Activated B cell treated with CpG ODN at 0.5 μM for 24 hours (primary cell): Measurements from ENCODE around the gene TDRD12. TPM values are rescaled to one million over a fixed set of nuclear protein-coding genes. Genes with fewer than 3 reads are reported as not detected.

Experiments used
- ATAC-seq: fragments of 200-7000 bp; cut with Tn5 transposase; one replicate; pipeline ENCODE4 v1.10.0; 2021; ENCODE audit warnings: low read depth, mild to moderate bottlenecking, moderate library complexity
- CTCF ChIA-PET: fragments of 350-600 bp; sonication (Branson Sonifier 250); formaldehyde crosslinking; loops from one replicate; lab custom pipeline; 2021; ENCODE audit warnings: antibody characterized with exemption; lab: Charles Lee
- POLR2A ChIA-PET: fragments of 350-600 bp; sonication (Branson Sonifier 250); formaldehyde crosslinking; loops from one replicate; lab custom pipeline; 2021; ENCODE audit warnings: antibody characterized with exemption; lab: Charles Lee
- DNase-seq: peaks from one replicate; pipeline ENCODE4 v3.0.0; 2022
- H3K27ac Mint-ChIP-seq: one replicate; pipeline ENCODE4 v1.8.0; 2020; ENCODE audit warnings: mixed read lengths
- H3K27me3 Mint-ChIP-seq: one replicate; pipeline ENCODE4 v1.8.0; 2021; ENCODE audit warnings: mixed read lengths
- H3K36me3 Mint-ChIP-seq: one replicate; pipeline ENCODE4 v1.8.0; 2021; ENCODE audit warnings: low read depth, mixed read lengths
- H3K4me1 Mint-ChIP-seq: one replicate; pipeline ENCODE4 v1.8.0; 2021; ENCODE audit warnings: mixed read lengths
- H3K4me3 Mint-ChIP-seq: one replicate; pipeline ENCODE4 v1.8.0; 2020; ENCODE audit warnings: mild to moderate bottlenecking, mixed read lengths
- H3K9me3 Mint-ChIP-seq: one replicate; pipeline ENCODE4 v1.8.0; 2020; ENCODE audit warnings: mixed read lengths
- intact Hi-C: fragments of 100-400 bp; cut with micrococcal nuclease; formaldehyde crosslinking; loops from one replicate; pipeline ENCODE4 v1.15.1; 2024
- total RNA-seq: library from RNA; stranded (reverse); gene quantifications from 2 replicates; pipeline ENCODE4 v1.2.3, GENCODE V29; 2022
- TF ChIP-seq, protein P1 (sequence below): fragments of 200-600 bp; IDR thresholded peaks from one replicate; pipeline ENCODE4 v1.8.0; 2022; ENCODE audit warnings: antibody characterized with exemption, mild to moderate bottlenecking

The TDRD12 gene
- total RNA-seq, 1 donor from 2014 or later, result 1.2 TPM

GRCh38 chr19:32674153-32674930, 45.2 kb upstream of the TDRD12 start:
- peaks cover 10% of the 10 kb centered on the region for H3K27me3 Mint-ChIP-seq
- H3K27ac Mint-ChIP-seq, result peak overlapping the region; percentile 84
- peaks cover 9% of the 10 kb centered on the region for H3K36me3 Mint-ChIP-seq
- DNase-seq (no peak), ATAC-seq (no peak)
- intact Hi-C loops, result loop anchor here (2.0 to 10.0 kb wide), 3 partner anchors 390 to 700 kb away; partner anchors contain the start of genes CEBPG and RHPN2
- no peaks in the 10 kb centered on the region for H3K9me3 Mint-ChIP-seq
- H3K4me1 Mint-ChIP-seq, result peaks cover 32% of the 10 kb centered on the region
- TF ChIP-seq, protein P1, sequence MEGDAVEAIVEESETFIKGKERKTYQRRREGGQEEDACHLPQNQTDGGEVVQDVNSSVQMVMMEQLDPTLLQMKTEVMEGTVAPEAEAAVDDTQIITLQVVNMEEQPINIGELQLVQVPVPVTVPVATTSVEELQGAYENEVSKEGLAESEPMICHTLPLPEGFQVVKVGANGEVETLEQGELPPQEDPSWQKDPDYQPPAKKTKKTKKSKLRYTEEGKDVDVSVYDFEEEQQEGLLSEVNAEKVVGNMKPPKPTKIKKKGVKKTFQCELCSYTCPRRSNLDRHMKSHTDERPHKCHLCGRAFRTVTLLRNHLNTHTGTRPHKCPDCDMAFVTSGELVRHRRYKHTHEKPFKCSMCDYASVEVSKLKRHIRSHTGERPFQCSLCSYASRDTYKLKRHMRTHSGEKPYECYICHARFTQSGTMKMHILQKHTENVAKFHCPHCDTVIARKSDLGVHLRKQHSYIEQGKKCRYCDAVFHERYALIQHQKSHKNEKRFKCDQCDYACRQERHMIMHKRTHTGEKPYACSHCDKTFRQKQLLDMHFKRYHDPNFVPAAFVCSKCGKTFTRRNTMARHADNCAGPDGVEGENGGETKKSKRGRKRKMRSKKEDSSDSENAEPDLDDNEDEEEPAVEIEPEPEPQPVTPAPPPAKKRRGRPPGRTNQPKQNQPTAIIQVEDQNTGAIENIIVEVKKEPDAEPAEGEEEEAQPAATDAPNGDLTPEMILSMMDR, result no peak
- peak overlapping the region; percentile 91 for H3K4me3 Mint-ChIP-seq
- CTCF ChIA-PET, result no interaction called here
- POLR2A ChIA-PET, result interaction anchor here (1.1 to 3.0 kb wide), 2 partner anchors 17 kb away, joined by 4 to 28 read pairs; partner anchors contain the start of gene NUDT19

- peak; percentile 99 for DNase-seq
- Mint-ChIP-seq H3K27me3 (peaks cover 10% of the 10 kb centered on the region), H3K27ac (peak within 1 kb of the TSS; percentile 84), H3K36me3 (peaks cover 4% of the 10 kb centered on the region), H3K9me3 (no peaks in the 10 kb centered on the region), H3K4me1 (peaks cover 27% of the 10 kb centered on the region), H3K4me3 (peak within 1 kb of the TSS; percentile 91)
- peak; percentile 96 for ATAC-seq
- CTCF ChIA-PET, result no interaction called here
- intact Hi-C loops, result loop anchor here (1.0 to 10.0 kb wide), 7 partner anchors 16 to 700 kb away; partner anchors contain the start of genes CEBPG, DPY19L3, FAAP24 and NUDT19
- TF ChIP-seq, protein P1, result no peak
- POLR2A ChIA-PET, result interaction anchor here (0.8 to 3.0 kb wide), 2 partner anchors 16 to 25 kb away, joined by 3 to 28 read pairs; partner anchors contain the start of gene NUDT19
These were observed 44.4 kb upstream of the TDRD12 start, which contains the start of gene ANKRD27 for GRCh38 chr19:32674931-32675719. TSS of gene ANKRD27 (minus strand) at chr19:32675180. CDS start at chr19:32659015, 16,165 bp downstream.

- peaks cover 4% of the 10 kb centered on the region for H3K36me3 Mint-ChIP-seq
- H3K4me1 Mint-ChIP-seq, result peaks cover 26% of the 10 kb centered on the region
- H3K27ac Mint-ChIP-seq, result peak within 1 kb of the TSS; percentile 63
- ChIA-PET CTCF (no interaction called here), POLR2A (interaction anchor here (0.8 to 3.0 kb wide), 2 partner anchors 16 to 24 kb away, joined by 3 to 28 read pairs; partner anchors contain the start of gene NUDT19)
- H3K4me3 Mint-ChIP-seq, result peak within 1 kb of the TSS; percentile 87
- TF ChIP-seq, protein P1, result no peak
- peaks cover 12% of the 10 kb centered on the region for H3K27me3 Mint-ChIP-seq
- ATAC-seq (peak; percentile 25), DNase-seq (peak; percentile 57)
- intact Hi-C loops, result loop anchor here (1.0 to 10.0 kb wide), 7 partner anchors 16 to 699 kb away; partner anchors contain the start of genes CEBPG, DPY19L3, FAAP24 and NUDT19
- no peaks in the 10 kb centered on the region for H3K9me3 Mint-ChIP-seq
These were observed 43.8 kb upstream of the TDRD12 start, which contains the start of gene RGS9BP for GRCh38 chr19:32675720-32676185. TSS of gene RGS9BP (plus strand) at chr19:32675848. CDS start at chr19:32676264, 416 bp downstream.

- peaks cover 16% of the 10 kb centered on the region for H3K27me3 Mint-ChIP-seq
- no peaks in the 10 kb centered on the region for H3K9me3 Mint-ChIP-seq
- ATAC-seq (no peak), DNase-seq (no peak)
- H3K4me1 Mint-ChIP-seq, result peaks cover 26% of the 10 kb centered on the region
- TF ChIP-seq, protein P1, result no peak
- no peak overlapping the region for H3K27ac Mint-ChIP-seq
- intact Hi-C loops, result loop anchor here (5.0 to 10.0 kb wide), 3 partner anchors 269 to 698 kb away; partner anchors contain the start of genes CEBPG, DPY19L3 and RHPN2
- ChIA-PET CTCF (no interaction called here), POLR2A (interaction anchor here (3.0 kb wide), 1 partner anchor 15 kb away, joined by 28 read pairs; the partner anchor contains the start of gene NUDT19)
- H3K4me3 Mint-ChIP-seq, result peak overlapping the region; percentile 87
- H3K36me3 Mint-ChIP-seq, result peaks cover 4% of the 10 kb centered on the region
These were observed 43.2 kb upstream of the TDRD12 start for GRCh38 chr19:32676186-32676894.
